ENCODE data around the gene MYO18A. TPM values are rescaled to one million over a fixed set of nuclear protein-coding genes. Genes with fewer than 3 reads are reported as not detected.

The MYO18A gene
- total and polyA plus RNA-seq, 2 of the 4 experiments (the other 2 are of a cell fraction): 22.4 to 39.1 TPM

DNA sequence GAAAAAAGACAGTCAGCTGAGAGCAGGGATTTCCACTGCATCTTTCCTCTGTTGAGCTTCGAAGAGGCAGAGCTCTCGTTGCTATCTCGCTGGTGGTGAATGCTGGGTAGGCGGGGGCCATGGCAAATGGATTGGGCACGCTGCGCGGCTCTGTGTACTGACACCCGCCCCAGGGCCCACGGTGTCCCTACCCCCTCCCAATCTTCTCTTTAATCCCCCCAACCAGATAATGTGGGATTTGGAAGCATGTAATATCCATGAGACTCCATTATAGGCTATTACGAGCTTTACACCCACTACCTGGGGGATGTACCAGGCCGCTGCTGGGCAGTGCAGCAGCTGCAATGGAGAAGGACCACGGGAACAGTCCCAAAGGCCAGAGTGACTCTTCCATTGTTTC, 129.0 kb downstream of the MYO18A start:
- 100% methylated on average over 1 of the region's 12 CpGs; no CpG with 5 or more reads in 1 of the 2 experiments for WGBS, 2 experiments (ENCODE audit: extremely low coverage in 2 of 2, insufficient read length in 1 of 2)

More for the DNA sequence above, 129.0 kb downstream of the MYO18A start:
- in situ Hi-C loops (cut with MboI; ENCODE audit: low sequenced_read_pairs): no loop called here
- H3K9me3 ChIP-seq (ENCODE audit: control insufficient read depth, insufficient read depth, low read length): peaks cover 2% of the 10 kb centered on the region; the same call in 1 of the 2 replicates
- no peak overlapping the region for H2BK120ac ChIP-seq (ENCODE audit: low read depth, low read length)
- no peak overlapping the region for H3K4me3 ChIP-seq (ENCODE audit: insufficient read depth, low read depth, low read length)
- H3K14ac ChIP-seq (replicated peaks; ENCODE audit: low read depth, low read length): no peak overlapping the region
- no peak overlapping the region for H2BK20ac ChIP-seq (ENCODE audit: low read depth, low read length)
- no peaks in the 10 kb centered on the region for H3K4me1 ChIP-seq (ENCODE audit: control insufficient read depth, insufficient read depth, low read length)
- H4K5ac ChIP-seq (ENCODE audit: low read depth, low read length): no peak overlapping the region
- no peak overlapping the region for H3K56ac ChIP-seq (ENCODE audit: extremely low read depth, insufficient read depth, low read length)
- H4K91ac ChIP-seq (ENCODE audit: insufficient read depth, low read depth, low read length): no peak overlapping the region
- H3K79me1 ChIP-seq (ENCODE audit: low read depth in 1 of 2, low read length in 2 of 2): no peaks in the 10 kb centered on the region
- H3K4ac ChIP-seq (ENCODE audit: low read depth, low read length): no peak overlapping the region
- POLR2A ChIA-PET (ENCODE audit: unreplicated experiment): no interaction called here
- no peak overlapping the region for H3K23ac ChIP-seq (ENCODE audit: low read depth, low read length)
- ATAC-seq (ENCODE audit: low read depth) (no peak), DNase-seq (no peak)
- intact Hi-C loops (cut with micrococcal nuclease): no loop called here
- no peak for TF ChIP-seq FOS (IDR thresholded peaks at IDR 0.05; ENCODE audit: low read depth, low read length)
- TF ChIP-seq RCOR1 (IDR thresholded peaks at IDR 0.05; ENCODE audit: insufficient replicate concordance, low read length): no peak
- TF ChIP-seq, protein P1, sequence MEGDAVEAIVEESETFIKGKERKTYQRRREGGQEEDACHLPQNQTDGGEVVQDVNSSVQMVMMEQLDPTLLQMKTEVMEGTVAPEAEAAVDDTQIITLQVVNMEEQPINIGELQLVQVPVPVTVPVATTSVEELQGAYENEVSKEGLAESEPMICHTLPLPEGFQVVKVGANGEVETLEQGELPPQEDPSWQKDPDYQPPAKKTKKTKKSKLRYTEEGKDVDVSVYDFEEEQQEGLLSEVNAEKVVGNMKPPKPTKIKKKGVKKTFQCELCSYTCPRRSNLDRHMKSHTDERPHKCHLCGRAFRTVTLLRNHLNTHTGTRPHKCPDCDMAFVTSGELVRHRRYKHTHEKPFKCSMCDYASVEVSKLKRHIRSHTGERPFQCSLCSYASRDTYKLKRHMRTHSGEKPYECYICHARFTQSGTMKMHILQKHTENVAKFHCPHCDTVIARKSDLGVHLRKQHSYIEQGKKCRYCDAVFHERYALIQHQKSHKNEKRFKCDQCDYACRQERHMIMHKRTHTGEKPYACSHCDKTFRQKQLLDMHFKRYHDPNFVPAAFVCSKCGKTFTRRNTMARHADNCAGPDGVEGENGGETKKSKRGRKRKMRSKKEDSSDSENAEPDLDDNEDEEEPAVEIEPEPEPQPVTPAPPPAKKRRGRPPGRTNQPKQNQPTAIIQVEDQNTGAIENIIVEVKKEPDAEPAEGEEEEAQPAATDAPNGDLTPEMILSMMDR (conservative IDR thresholded peaks at IDR 0.05; ENCODE audit: low read depth, low read length): no peak
- no peak for TF ChIP-seq CHD1 (IDR thresholded peaks at IDR 0.05; ENCODE audit: low read depth, low read length)
- no peak for TF ChIP-seq MXI1 (IDR thresholded peaks at IDR 0.05; ENCODE audit: borderline replicate concordance, low read depth, low read length)
- no peak for TF ChIP-seq RAD21 (IDR thresholded peaks at IDR 0.05; ENCODE audit: low read length)
- H3K4me2 ChIP-seq (ENCODE audit: low read depth, low read length): no peak overlapping the region
- H4K20me1 ChIP-seq (ENCODE audit: insufficient read depth, low read length): no peaks in the 10 kb centered on the region
- H3K27ac ChIP-seq (ENCODE audit: insufficient read depth, low read length): no peak overlapping the region
- H3K27me3 ChIP-seq (ENCODE audit: control insufficient read depth, insufficient read depth, low read length): peaks cover 85% of the 10 kb centered on the region
- no peak overlapping the region for H4K8ac ChIP-seq (ENCODE audit: low read depth in 2 of 2, low read length in 2 of 2)
- dilution Hi-C loops (cut with HindIII; ENCODE audit: low sequenced_read_pairs, unreplicated experiment): no loop called here
- H2AFZ ChIP-seq (replicated peaks; ENCODE audit: low read length, poor library complexity): no peak overlapping the region
- no TSS peak for BruUV-seq (replicated peaks)
- H3K9me1 ChIP-seq (ENCODE audit: insufficient read depth, low read length): peaks cover 2% of the 10 kb centered on the region; the same call in 1 of the 2 replicates
- no peak overlapping the region for H3K18ac ChIP-seq (ENCODE audit: low read depth, low read length)
- no peak overlapping the region for H2AK9ac ChIP-seq (replicated peaks; ENCODE audit: low read depth, low read length, poor library complexity)
- CTCF ChIA-PET: no interaction called here
- no peak overlapping the region for H3K9ac ChIP-seq (ENCODE audit: low read depth, low read length)
- no peak overlapping the region for H2AK5ac ChIP-seq (ENCODE audit: low read depth, low read length)
- no peak overlapping the region for H2BK15ac ChIP-seq (ENCODE audit: low read depth, low read length)
- no peak overlapping the region for H2BK5ac ChIP-seq (ENCODE audit: low read depth, low read length, poor library complexity, severe bottlenecking)
- H3K36me3 ChIP-seq (ENCODE audit: control insufficient read depth, insufficient read depth, low read length): no peaks in the 10 kb centered on the region

Measured in IMR-90 (cell line).